ENCODE data around the gene CLDND2.

DNA sequence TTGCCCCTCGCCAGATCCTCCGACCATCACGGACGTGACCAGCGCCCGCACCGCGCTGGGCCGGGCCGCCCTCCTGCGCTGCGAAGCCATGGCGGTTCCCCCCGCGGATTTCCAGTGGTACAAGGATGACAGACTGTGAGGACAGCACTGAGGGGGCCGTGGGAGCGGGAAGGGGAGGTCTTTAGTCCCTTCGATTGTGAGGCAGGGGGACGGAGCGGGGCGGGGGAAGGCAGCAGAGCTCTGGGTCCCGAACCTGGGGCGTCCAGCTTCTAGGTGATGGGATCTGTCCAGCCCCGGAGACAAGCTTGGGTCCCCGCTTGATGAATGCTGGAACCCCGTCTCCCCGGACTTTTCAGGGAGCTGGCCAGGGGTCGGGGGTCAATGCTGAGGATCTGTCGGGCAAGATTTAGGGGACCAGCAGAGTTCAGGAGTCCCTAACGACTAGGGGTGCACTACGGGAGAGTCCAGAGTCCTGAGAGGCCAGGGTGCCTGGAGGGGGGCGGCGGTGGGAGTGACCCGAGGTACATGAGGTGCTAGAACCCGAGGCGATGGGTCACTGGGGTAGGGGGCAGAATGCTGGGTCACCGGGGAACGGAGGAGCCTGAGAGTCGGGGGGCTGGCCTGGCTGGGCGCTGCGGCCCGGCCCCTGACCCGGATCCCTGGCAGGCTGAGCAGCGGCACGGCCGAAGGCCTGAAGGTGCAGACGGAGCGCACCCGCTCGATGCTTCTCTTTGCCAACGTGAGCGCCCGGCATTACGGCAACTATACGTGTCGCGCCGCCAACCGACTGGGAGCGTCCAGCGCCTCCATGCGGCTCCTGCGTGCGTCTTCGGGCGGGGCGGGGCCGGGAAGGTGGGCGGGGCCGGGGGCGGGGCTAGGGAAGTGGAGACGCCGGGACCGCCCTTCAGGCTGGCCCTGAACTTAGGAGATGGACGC is 41.5 kb downstream of the CLDND2 start:
- no peak for TF ChIP-seq POLR2A (IDR thresholded peaks at IDR 0.05; ENCODE audit: low read length)
- TF ChIP-seq GATA1 (IDR thresholded peaks at IDR 0.05; ENCODE audit: low read depth, low read length), result no peak
